Ascending aorta (tissue), 2 donors: Measurements from ENCODE around the gene RGMA. TPM values are rescaled to one million over a fixed set of nuclear protein-coding genes. Genes with fewer than 3 reads are reported as not detected.

ENCODE experiments used
- DNase-seq, 2 donors: peaks; one replicate each; pipeline ENCODE4 v3.0.0-alpha.2; 2019; ENCODE audit warnings: low spot score in 2 of 2
- H3K27ac ChIP-seq, 2 donors: fragments of 200-600 bp; sonication (generic); one replicate each; pipeline ENCODE4 v1.5.1; 2016 to 2017; ENCODE audit warnings: mild to moderate bottlenecking in 1 of 2
- H3K27me3 ChIP-seq: fragments of 200-600 bp; sonication (generic); one replicate; pipeline ENCODE4 v1.5.1; 2017
- H3K36me3 ChIP-seq, 2 donors: fragments of 200-600 bp; sonication (generic); one replicate each; pipeline ENCODE4 v1.5.1; 2016
- H3K4me1 ChIP-seq, 2 donors: fragments of 200-600 bp; sonication (generic); one replicate each; pipeline ENCODE4 v1.5.1; 2016 to 2017; ENCODE audit warnings: mild to moderate bottlenecking in 1 of 2
- H3K4me3 ChIP-seq, 2 donors: fragments of 200-600 bp; sonication (generic); one replicate each; pipeline ENCODE4 v1.5.1; 2016 to 2017; ENCODE audit warnings: mild to moderate bottlenecking in 1 of 2
- H3K9me3 ChIP-seq, 2 donors: fragments of 200-600 bp; sonication (generic); one replicate each; pipeline ENCODE4 v1.5.1; 2016
- CTCF ChIP-seq, 3 experiments: fragments of 200-600 bp in 2 of 3; fragments of 450-650 bp in 1 of 3; sonication (generic) in 2 of 3; IDR thresholded peaks; one replicate each; pipeline ENCODE4 v1.5.1; 2016 to 2019; ENCODE audit warnings: antibody characterized with exemption in 3 of 3, mild to moderate bottlenecking in 1 of 3, moderate library complexity in 1 of 3
- intact Hi-C: fragments of 100-400 bp; cut with DNase I; formaldehyde crosslinking; loops from one replicate; pipeline ENCODE4 v1.15.1; 2023
- total RNA-seq: library from RNA; depleted of rRNA; stranded (reverse); fragments of >200 nt; gene quantifications from one replicate; pipeline ENCODE4 v1.1.0, GENCODE V29; 2016

Gene RGMA
- total RNA-seq, 1 donor from 2014 or later = 76.7 TPM

GRCh38 chr15:93129702-93130488 is 40.9 kb upstream of the RGMA start:
- TF ChIP-seq CTCF (IDR thresholded peaks at IDR 0.05) = no peak
- no peaks in the 10 kb centered on the region for H3K27me3 ChIP-seq
- DNase-seq = no peak
- H3K9me3 ChIP-seq = no peaks in the 10 kb centered on the region
- H3K4me3 ChIP-seq = no peak overlapping the region
- no peak overlapping the region for H3K27ac ChIP-seq
- no peaks in the 10 kb centered on the region for H3K36me3 ChIP-seq
- intact Hi-C loops = no loop called here
- H3K4me1 ChIP-seq = no peaks in the 10 kb centered on the region

GRCh38 chr15:93127286-93127685 is 38.3 kb upstream of the RGMA start:
- H3K27me3 ChIP-seq = no peaks in the 10 kb centered on the region
- no peak for TF ChIP-seq CTCF (IDR thresholded peaks at IDR 0.05)
- no peak for DNase-seq
- H3K27ac ChIP-seq = no peak overlapping the region
- H3K4me3 ChIP-seq = no peak overlapping the region
- intact Hi-C loops = no loop called here
- H3K4me1 ChIP-seq = no peaks in the 10 kb centered on the region
- H3K36me3 ChIP-seq = no peaks in the 10 kb centered on the region
- no peaks in the 10 kb centered on the region for H3K9me3 ChIP-seq

- no peak for DNase-seq
- no peak for TF ChIP-seq CTCF (IDR thresholded peaks at IDR 0.05)
- Histone ChIP-seq H3K27ac (no peak overlapping the region), H3K27me3 (no peaks in the 10 kb centered on the region), H3K4me3 (no peak overlapping the region), H3K4me1 (no peaks in the 10 kb centered on the region), H3K36me3 (no peaks in the 10 kb centered on the region), H3K9me3 (no peaks in the 10 kb centered on the region)
- intact Hi-C loops = no loop called here
Observed at GRCh38 chr15:93126599-93126998, 37.6 kb upstream of the RGMA start.

GRCh38 chr15:93126148-93126547 is 37.1 kb upstream of the RGMA start:
- H3K27me3 ChIP-seq = no peaks in the 10 kb centered on the region
- DNase-seq = no peak
- H3K4me3 ChIP-seq = no peak overlapping the region
- no peaks in the 10 kb centered on the region for H3K9me3 ChIP-seq
- no peak for TF ChIP-seq CTCF (IDR thresholded peaks at IDR 0.05)
- H3K36me3 ChIP-seq = no peaks in the 10 kb centered on the region
- H3K4me1 ChIP-seq = no peaks in the 10 kb centered on the region
- intact Hi-C loops = no loop called here
- no peak overlapping the region for H3K27ac ChIP-seq

GRCh38 chr15:93124126-93124525 is 35.1 kb upstream of the RGMA start:
- Histone ChIP-seq H3K4me3 (no peak overlapping the region), H3K27ac (no peak overlapping the region), H3K9me3 (no peaks in the 10 kb centered on the region), H3K27me3 (no peaks in the 10 kb centered on the region), H3K36me3 (no peaks in the 10 kb centered on the region), H3K4me1 (no peaks in the 10 kb centered on the region)
- intact Hi-C loops = no loop called here
- TF ChIP-seq CTCF (IDR thresholded peaks at IDR 0.05) = no peak
- DNase-seq = no peak
